OCI-LY3 (cell line): Measurements from ENCODE around the gene CCDC78.

Source experiments
- H2AFZ ChIP-seq: fragments of 200-600, 300-600 bp; shearing (Covaris generic); 2 replicates; pipeline ENCODE4 v1.6.0; 2014; ENCODE audit warnings: antibody characterized with exemption, low read depth, low read length
- H3K27ac ChIP-seq: fragments of 200-600, 300-600 bp; sonication (generic); 2 replicates; pipeline ENCODE4 v1.5.1; 2014; ENCODE audit warnings: mild to moderate bottlenecking, low read length, moderate library complexity, mixed read lengths
- H3K27me3 ChIP-seq: fragments of 200-600, 300-600 bp; sonication (generic); 2 replicates; pipeline ENCODE4 v1.6.1; 2014; ENCODE audit warnings: low read depth, low read length, mixed read lengths
- H3K36me3 ChIP-seq: fragments of 200-600, 300-600 bp; sonication (generic); replicated peaks from 2 replicates; pipeline ENCODE3; 2014; ENCODE audit warnings: low read depth, low read length, mixed read lengths
- H3K4me1 ChIP-seq: fragments of 300-600, 200-600 bp; sonication (generic); 2 replicates; pipeline ENCODE4 v1.6.1; 2014; ENCODE audit warnings: low read length, mixed read lengths
- H3K4me2 ChIP-seq: fragments of 200-600, 300-600 bp; sonication (generic); 2 replicates; pipeline ENCODE4 v1.6.1; 2014; ENCODE audit warnings: low read length, mixed read lengths
- H3K4me3 ChIP-seq: fragments of 300-600, 200-600 bp; sonication (generic); 2 replicates; pipeline ENCODE4 v1.5.1; 2014; ENCODE audit warnings: antibody characterized with exemption, mild to moderate bottlenecking, low read length, moderate library complexity
- H3K79me2 ChIP-seq: fragments of 300-600, 200-600 bp; shearing (Covaris generic); 2 replicates; pipeline ENCODE4 v1.6.1; 2014; ENCODE audit warnings: mild to moderate bottlenecking, low read length, mixed read lengths
- H3K9ac ChIP-seq: fragments of 300-600, 200-600 bp; shearing (Covaris generic); 2 replicates; pipeline ENCODE4 v1.6.0; 2014; ENCODE audit warnings: mild to moderate bottlenecking, low read length, moderate library complexity
- H3K9me3 ChIP-seq: fragments of 200-600, 300-600 bp; shearing (Covaris generic); 2 replicates; pipeline ENCODE4 v1.6.1; 2014; ENCODE audit warnings: low read length, mixed read lengths; ENCODE audit not compliant: insufficient read depth
- H4K20me1 ChIP-seq: fragments of 200-600, 300-600 bp; sonication (generic); 2 replicates; pipeline ENCODE4 v1.6.1; 2016; ENCODE audit warnings: low read length, mixed read lengths; ENCODE audit not compliant: insufficient read depth
- CTCF ChIP-seq: fragments of 200-600, 300-600 bp; sonication (generic); IDR thresholded peaks from 2 replicates; pipeline ENCODE4 v1.5.1; 2014; ENCODE audit warnings: antibody characterized with exemption, low read length, low read depth
- EZH2phosphoT487 ChIP-seq: fragments of 200-600 bp; shearing (Covaris generic); IDR thresholded peaks from 2 replicates; pipeline ENCODE4 v1.6.1; 2018; ENCODE audit warnings: antibody characterized with exemption, mixed run types, low read depth

Gene CCDC78

DNA sequence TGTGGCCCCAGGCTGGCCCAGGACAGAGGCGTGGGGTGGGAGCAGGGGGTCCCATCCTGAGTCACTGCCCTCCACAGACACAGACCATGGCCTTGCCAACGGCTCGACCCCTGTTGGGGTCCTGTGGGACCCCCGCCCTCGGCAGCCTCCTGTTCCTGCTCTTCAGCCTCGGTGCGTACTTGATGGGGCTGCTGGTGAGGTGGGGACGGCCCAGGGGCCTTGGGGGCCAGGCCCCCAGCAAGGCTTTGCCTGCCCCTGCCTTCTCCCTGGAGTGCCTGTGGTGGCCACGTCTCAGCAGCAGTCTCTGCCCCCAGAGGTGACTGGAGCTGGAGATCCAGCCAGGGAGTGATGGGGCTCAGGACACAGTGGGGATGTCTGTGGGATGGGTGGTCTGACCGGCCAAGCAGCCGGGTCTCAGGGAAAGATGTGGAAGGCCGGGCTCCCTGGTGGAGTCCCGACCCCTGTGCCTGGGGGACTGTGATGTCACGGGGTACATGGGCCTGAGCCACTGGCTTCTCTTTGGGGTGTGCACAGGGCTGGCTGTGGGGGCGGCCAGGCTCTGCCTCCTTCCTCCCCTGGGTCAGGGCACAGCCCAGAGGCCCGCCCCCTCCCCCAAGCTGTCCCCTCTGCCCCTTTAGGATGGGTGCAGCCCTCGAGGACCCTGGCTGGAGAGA, 36.5 kb upstream of the CCDC78 start:
- Histone ChIP-seq H3K79me2 (no peaks in the 10 kb centered on the region), H4K20me1 (no peaks in the 10 kb centered on the region), H3K36me3 (no peaks in the 10 kb centered on the region), H2AFZ (no peak overlapping the region), H3K4me2 (no peak overlapping the region), H3K4me1 (no peaks in the 10 kb centered on the region), H3K27ac (no peak overlapping the region), H3K9me3 (no peaks in the 10 kb centered on the region), H3K9ac (no peak overlapping the region), H3K27me3 (no peaks in the 10 kb centered on the region), H3K4me3 (no peak overlapping the region)
- no peak for TF ChIP-seq CTCF
- TF ChIP-seq EZH2phosphoT487 = no peak

DNA sequence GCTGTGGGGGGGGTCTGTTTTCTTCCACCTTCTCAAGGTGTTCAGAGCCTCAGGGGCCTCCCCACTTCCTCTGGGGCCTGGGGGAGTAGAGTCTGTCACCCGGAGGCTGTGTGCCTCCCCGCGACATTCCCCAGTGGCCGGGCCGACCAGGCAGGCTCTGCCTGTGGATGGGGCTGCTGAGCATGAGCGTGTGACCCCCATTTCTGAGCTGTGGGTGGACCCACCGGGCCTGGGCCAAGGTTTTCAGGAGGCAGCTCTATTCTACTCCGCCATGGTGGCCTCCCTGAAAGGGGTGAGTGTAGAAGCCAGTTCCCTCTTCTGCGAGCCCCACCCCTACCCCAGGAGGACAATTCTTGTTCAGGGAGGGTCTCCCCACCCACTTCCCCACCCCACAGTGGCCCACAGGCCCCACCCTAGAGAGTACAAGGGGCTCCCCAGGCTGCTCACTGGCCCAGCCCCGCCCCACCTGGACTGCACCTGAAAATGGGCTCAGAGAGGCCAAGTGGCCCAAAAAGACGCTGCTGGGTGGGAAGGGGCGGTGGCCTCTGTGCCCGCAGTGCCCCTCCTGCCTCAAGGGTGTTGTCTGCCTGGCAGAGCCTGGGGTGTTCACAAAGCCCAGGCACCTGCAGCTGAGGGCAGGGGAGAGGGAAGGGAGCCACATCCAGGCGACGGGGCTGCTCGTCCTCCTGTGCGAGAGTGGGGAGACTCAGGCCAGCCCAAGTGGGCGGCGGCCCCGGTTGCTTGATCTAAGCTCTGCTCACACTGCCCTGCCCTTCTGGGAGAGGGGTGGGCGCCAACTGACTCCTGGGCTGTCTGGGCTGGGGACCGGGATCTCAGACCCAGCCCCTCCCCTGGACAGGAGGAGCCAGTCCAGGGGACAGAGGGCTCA, 35.6 kb upstream of the CCDC78 start:
- TF ChIP-seq CTCF (no peak), EZH2phosphoT487 (no peak)
- H3K79me2 ChIP-seq = no peaks in the 10 kb centered on the region

GRCh38 chr16:760545-761343, 34.5 kb upstream of the CCDC78 start, which contains the start of gene MSLN:
TSS of gene MSLN (plus strand) at chr16:760734. CDS start at chr16:762681, 1,947 bp downstream.
- no peaks in the 10 kb centered on the region for H3K4me1 ChIP-seq
- H3K9me3 ChIP-seq = no peaks in the 10 kb centered on the region
- H3K4me2 ChIP-seq = no peak within 1 kb of the TSS
- TF ChIP-seq CTCF (no peak), EZH2phosphoT487 (no peak)
- peaks cover 2% of the 10 kb centered on the region for H3K36me3 ChIP-seq
- H3K9ac ChIP-seq = no peak within 1 kb of the TSS
- H3K27ac ChIP-seq = no peak within 1 kb of the TSS
- H4K20me1 ChIP-seq = no peaks in the 10 kb centered on the region
- no peaks in the 10 kb centered on the region for H3K79me2 ChIP-seq
- no peak within 1 kb of the TSS for H2AFZ ChIP-seq
- no peak within 1 kb of the TSS for H3K4me3 ChIP-seq
- no peaks in the 10 kb centered on the region for H3K27me3 ChIP-seq

More for the DNA sequence above, 35.6 kb upstream of the CCDC78 start:
- H3K4me1 ChIP-seq = no peaks in the 10 kb centered on the region
- no peaks in the 10 kb centered on the region for H3K36me3 ChIP-seq
- H3K4me2 ChIP-seq = no peak overlapping the region
- no peaks in the 10 kb centered on the region for H3K27me3 ChIP-seq
- H4K20me1 ChIP-seq = no peaks in the 10 kb centered on the region
- no peaks in the 10 kb centered on the region for H3K9me3 ChIP-seq
- no peak overlapping the region for H3K4me3 ChIP-seq
- no peak overlapping the region for H3K9ac ChIP-seq
- H2AFZ ChIP-seq = no peak overlapping the region
- H3K27ac ChIP-seq = no peak overlapping the region
